ENCODE measurements around the gene TAOK3.
"Not testable (repeated sequence)": the region's sequence is repeated elsewhere in the genome, so short reads cannot be mapped to it uniquely, and the experiment has no call there.

Gene TAOK3

GRCh38 chr12:118297284-118297683, 75.4 kb downstream of the TAOK3 start:
- Mint-ChIP-seq H3K27me3 (ENCODE audit: low read depth) (no peaks in the 10 kb centered on the region), H3K4me3 (no peak overlapping the region), H3K4me1 (peaks cover 8% of the 10 kb centered on the region), H3K27ac (no peak overlapping the region), H3K9me3 (no peaks in the 10 kb centered on the region), H3K36me3 (ENCODE audit: low read depth) (no peaks in the 10 kb centered on the region)
- TF ChIP-seq CTCF (IDR thresholded peaks at IDR 0.05; ENCODE audit: unreplicated experiment in 3 of 3), result no peak

GRCh38 chr12:118292836-118293235, 79.9 kb downstream of the TAOK3 start:
- Mint-ChIP-seq H3K9me3 (no peaks in the 10 kb centered on the region), H3K4me3 (no peak overlapping the region), H3K27me3 (ENCODE audit: low read depth) (no peaks in the 10 kb centered on the region), H3K36me3 (ENCODE audit: low read depth) (no peaks in the 10 kb centered on the region), H3K27ac (no peak overlapping the region), H3K4me1 (peaks cover 5% of the 10 kb centered on the region)
- TF ChIP-seq CTCF (IDR thresholded peaks at IDR 0.05; ENCODE audit: unreplicated experiment in 3 of 3), result no peak

GRCh38 chr12:118290130-118290529, 82.6 kb downstream of the TAOK3 start:
- Mint-ChIP-seq H3K4me3 (no peak overlapping the region), H3K27ac (peak overlapping the region in 2 of 3 experiments; percentile 13 to 18), H3K4me1 (peaks cover 5% of the 10 kb centered on the region), H3K27me3 (ENCODE audit: low read depth) (no peaks in the 10 kb centered on the region), H3K9me3 (peaks cover 3% of the 10 kb centered on the region), H3K36me3 (ENCODE audit: low read depth) (no peaks in the 10 kb centered on the region)
- TF ChIP-seq CTCF (IDR thresholded peaks at IDR 0.05; ENCODE audit: unreplicated experiment in 3 of 3), result no peak

- Mint-ChIP-seq H3K4me3 (no peak overlapping the region), H3K4me1 (peaks cover 5% of the 10 kb centered on the region), H3K27me3 (ENCODE audit: low read depth) (no peaks in the 10 kb centered on the region), H3K27ac (no peak overlapping the region), H3K36me3 (ENCODE audit: low read depth) (no peaks in the 10 kb centered on the region), H3K9me3 (peaks cover 3% of the 10 kb centered on the region)
- TF ChIP-seq CTCF (IDR thresholded peaks at IDR 0.05; ENCODE audit: unreplicated experiment in 3 of 3), result no peak
Observed at GRCh38 chr12:118288174-118288573, 84.5 kb downstream of the TAOK3 start.

GRCh38 chr12:118287728-118288127, 85.0 kb downstream of the TAOK3 start:
- TF ChIP-seq CTCF (IDR thresholded peaks at IDR 0.05; ENCODE audit: unreplicated experiment in 3 of 3), result no peak
- peaks cover 5% of the 10 kb centered on the region for H3K4me1 Mint-ChIP-seq
- no peak overlapping the region for H3K27ac Mint-ChIP-seq
- H3K36me3 Mint-ChIP-seq (ENCODE audit: low read depth), result no peaks in the 10 kb centered on the region
- H3K27me3 Mint-ChIP-seq (ENCODE audit: low read depth), result no peaks in the 10 kb centered on the region
- no peak overlapping the region for H3K4me3 Mint-ChIP-seq
- H3K9me3 Mint-ChIP-seq, result peaks cover 3% of the 10 kb centered on the region

- Mint-ChIP-seq H3K27ac (no peak overlapping the region), H3K4me3 (no peak overlapping the region), H3K27me3 (ENCODE audit: low read depth) (no peaks in the 10 kb centered on the region), H3K36me3 (ENCODE audit: low read depth) (peaks cover 3% of the 10 kb centered on the region), H3K4me1 (no peaks in the 10 kb centered on the region), H3K9me3 (peaks cover 9% of the 10 kb centered on the region)
- TF ChIP-seq CTCF (IDR thresholded peaks at IDR 0.05; ENCODE audit: unreplicated experiment in 3 of 3), result no peak
Observed at GRCh38 chr12:118282767-118283166, 89.9 kb downstream of the TAOK3 start.

GRCh38 chr12:118278288-118278687, 94.4 kb downstream of the TAOK3 start:
- not testable (repeated sequence) for H3K36me3 Mint-ChIP-seq (ENCODE audit: low read depth); H3K4me3 Mint-ChIP-seq; H3K27me3 Mint-ChIP-seq (ENCODE audit: low read depth); H3K4me1 Mint-ChIP-seq; H3K9me3 Mint-ChIP-seq; H3K27ac Mint-ChIP-seq
